Muscle layer of colon (tissue), 2 donors: ENCODE measurements around the gene METRN.

ENCODE experiments used
- H3K27ac ChIP-seq: one replicate; pipeline ENCODE4 v1.7.0; 2013; ENCODE audit warnings: low read depth, mild to moderate bottlenecking, low read length, moderate library complexity
- H3K27me3 ChIP-seq, 2 donors: one replicate each; pipeline ENCODE4 v1.7.0; 2013; ENCODE audit warnings: low read length in 2 of 2, mild to moderate bottlenecking in 2 of 2; ENCODE audit not compliant: insufficient read depth in 2 of 2, control insufficient read depth in 1 of 2
- H3K36me3 ChIP-seq: one replicate; pipeline ENCODE4 v1.7.0; 2013; ENCODE audit warnings: mild to moderate bottlenecking, low read length; ENCODE audit not compliant: insufficient read depth
- H3K4me1 ChIP-seq: one replicate; pipeline ENCODE4 v1.7.0; 2013; ENCODE audit warnings: mild to moderate bottlenecking, low read length; ENCODE audit not compliant: insufficient read depth
- H3K4me3 ChIP-seq, 2 donors: one replicate each; pipeline ENCODE4 v1.7.0; 2013; ENCODE audit warnings: low read length in 2 of 2, low read depth in 1 of 2, mild to moderate bottlenecking in 1 of 2, moderate library complexity in 1 of 2
- H3K9ac ChIP-seq: one replicate; pipeline ENCODE4 v1.7.0; 2013; ENCODE audit warnings: low read length
- H3K9me3 ChIP-seq: one replicate; pipeline ENCODE4 v1.7.0; 2013; ENCODE audit warnings: mild to moderate bottlenecking, low read length
- donor health status: abdominal sarcoma.
- donor health status: Adenocarcinoma of cecum.

Gene METRN

DNA sequence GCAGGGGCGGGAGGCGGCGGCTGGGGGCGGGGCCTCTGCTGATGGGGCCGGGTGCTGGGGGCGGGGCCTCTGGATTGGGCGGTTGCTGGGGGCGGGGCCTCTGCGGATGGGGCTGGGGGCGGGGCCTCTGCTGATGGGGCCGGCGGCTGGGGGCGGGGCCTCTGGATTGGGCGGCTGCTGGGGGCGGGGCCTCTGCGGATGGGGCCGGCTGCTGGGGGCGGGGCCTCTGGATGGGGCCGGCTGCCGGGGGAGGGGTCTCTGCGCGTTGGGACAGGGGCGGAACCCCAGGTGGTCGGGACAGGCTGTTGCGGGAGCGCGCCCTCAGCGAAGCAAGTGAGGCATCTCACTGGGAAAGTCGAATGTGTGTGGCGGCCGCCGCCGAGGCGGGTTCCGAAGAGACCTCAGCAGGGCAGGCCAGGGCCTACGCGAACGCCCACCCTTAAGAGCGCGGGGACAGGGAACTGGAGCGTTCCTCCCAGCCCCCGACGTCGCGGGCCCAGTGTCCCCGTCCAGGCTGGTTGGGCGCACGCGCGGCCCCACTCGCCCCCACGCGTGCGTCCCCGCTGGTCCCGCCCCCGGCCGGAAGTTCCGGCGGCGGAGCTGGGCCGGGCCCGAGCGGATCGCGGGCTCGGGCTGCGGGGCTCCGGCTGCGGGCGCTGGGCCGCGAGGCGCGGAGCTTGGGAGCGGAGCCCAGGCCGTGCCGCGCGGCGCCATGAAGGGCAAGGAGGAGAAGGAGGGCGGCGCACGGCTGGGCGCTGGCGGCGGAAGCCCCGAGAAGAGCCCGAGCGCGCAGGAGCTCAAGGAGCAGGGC, 34.9 kb upstream of the METRN start, which contains the start of gene STUB1:
Gene STUB1 (plus strand): TSS at position 597 of the 811 bp plus-strand sequence. CDS start 116 bp downstream, at position 713.
- Histone ChIP-seq H3K9ac (peak within 1 kb of the TSS; percentile 58), H3K9me3 (no peaks in the 10 kb centered on the region), H3K27ac (peak within 1 kb of the TSS; percentile 97), H3K4me3 (peak within 1 kb of the TSS; percentile 65 to 68), H3K36me3 (peaks cover 20% of the 10 kb centered on the region), H3K4me1 (peaks cover 31% of the 10 kb centered on the region), H3K27me3 (peaks cover 0 to 4% of the 10 kb centered on the region in 2 donors)

DNA sequence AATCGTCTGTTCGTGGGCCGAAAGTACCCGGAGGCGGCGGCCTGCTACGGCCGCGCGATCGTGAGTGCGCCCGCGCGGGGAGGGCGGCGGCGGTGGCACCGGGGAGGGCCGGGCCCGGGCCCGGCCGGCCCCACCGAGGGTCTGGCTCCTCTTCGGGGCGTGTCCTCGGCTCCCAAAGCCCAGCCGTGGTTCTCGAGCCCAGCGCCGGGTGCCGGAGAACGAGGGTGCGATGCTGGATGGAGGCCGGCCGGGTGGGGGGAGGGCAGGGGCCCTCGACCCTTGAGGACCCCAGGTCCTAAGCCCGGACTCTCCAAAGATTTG, 34.3 kb upstream of the METRN start:
- Histone ChIP-seq H3K27ac (peak overlapping the region; percentile 91), H3K4me3 (peak overlapping the region; percentile 65 to 68), H3K9me3 (no peaks in the 10 kb centered on the region), H3K9ac (peak overlapping the region; percentile 58), H3K36me3 (peaks cover 20% of the 10 kb centered on the region), H3K27me3 (peaks cover 0 to 4% of the 10 kb centered on the region in 2 donors), H3K4me1 (peaks cover 30% of the 10 kb centered on the region)

DNA sequence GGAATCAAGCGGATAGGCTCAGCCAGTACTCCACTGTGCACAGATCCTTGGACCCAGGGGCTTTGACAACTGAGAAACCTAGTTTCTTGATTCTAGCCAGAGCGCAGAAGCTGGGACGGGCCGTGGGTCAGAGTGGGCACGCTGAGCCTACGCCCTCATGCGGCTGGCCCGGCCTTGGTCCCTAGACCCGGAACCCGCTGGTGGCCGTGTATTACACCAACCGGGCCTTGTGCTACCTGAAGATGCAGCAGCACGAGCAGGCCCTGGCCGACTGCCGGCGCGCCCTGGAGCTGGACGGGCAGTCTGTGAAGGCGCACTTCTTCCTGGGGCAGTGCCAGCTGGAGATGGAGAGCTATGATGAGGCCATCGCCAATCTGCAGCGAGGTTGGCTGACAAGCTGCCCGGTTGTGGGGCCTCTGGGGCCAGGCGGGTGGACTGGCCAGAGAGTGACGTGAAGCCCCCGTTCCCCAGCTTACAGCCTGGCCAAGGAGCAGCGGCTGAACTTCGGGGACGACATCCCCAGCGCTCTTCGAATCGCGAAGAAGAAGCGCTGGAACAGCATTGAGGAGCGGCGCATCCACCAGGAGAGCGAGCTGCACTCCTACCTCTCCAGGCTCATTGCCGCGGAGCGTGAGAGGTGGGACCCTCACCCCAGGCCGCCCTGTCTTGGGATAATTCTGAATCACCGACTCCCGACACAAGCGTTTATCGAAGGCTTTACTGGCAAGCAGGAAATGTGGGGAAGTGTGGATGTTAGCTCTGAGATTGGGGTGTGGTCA, 33.8 kb upstream of the METRN start:
- peak overlapping the region; percentile 58 for H3K9ac ChIP-seq
- peak overlapping the region; percentile 91 for H3K27ac ChIP-seq
- peaks cover 20% of the 10 kb centered on the region for H3K36me3 ChIP-seq
- H3K9me3 ChIP-seq, result no peaks in the 10 kb centered on the region
- H3K4me3 ChIP-seq, result peak overlapping the region; percentile 65 to 68
- peaks cover 30% of the 10 kb centered on the region for H3K4me1 ChIP-seq
- peaks cover 0 to 4% of the 10 kb centered on the region in 2 donors for H3K27me3 ChIP-seq

DNA sequence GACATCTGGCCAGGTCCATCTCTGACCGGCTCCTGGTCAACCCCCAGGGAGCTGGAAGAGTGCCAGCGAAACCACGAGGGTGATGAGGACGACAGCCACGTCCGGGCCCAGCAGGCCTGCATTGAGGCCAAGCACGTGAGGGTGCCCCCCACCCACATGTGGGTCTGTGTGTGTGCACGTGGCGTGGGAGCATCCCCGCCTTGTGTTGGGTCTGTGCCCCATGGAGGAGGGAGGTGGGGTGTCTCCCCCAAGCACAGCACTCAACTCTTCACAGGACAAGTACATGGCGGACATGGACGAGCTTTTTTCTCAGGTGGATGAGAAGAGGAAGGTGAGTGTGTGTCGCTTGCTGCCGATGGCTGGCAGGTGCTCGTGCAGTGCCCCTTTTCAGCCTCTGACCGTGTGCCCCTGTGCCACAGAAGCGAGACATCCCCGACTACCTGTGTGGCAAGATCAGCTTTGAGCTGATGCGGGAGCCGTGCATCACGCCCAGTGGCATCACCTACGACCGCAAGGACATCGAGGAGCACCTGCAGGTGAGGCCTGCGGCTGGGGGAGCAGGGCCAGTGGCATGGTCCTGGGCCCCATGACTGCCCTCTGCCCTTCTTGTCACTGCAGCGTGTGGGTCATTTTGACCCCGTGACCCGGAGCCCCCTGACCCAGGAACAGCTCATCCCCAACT, 33.0 kb upstream of the METRN start:
- Histone ChIP-seq H3K4me1 (peaks cover 30% of the 10 kb centered on the region), H3K9me3 (no peaks in the 10 kb centered on the region), H3K27ac (no peak overlapping the region), H3K36me3 (peaks cover 20% of the 10 kb centered on the region), H3K9ac (no peak overlapping the region), H3K27me3 (peaks cover 0 to 4% of the 10 kb centered on the region in 2 donors), H3K4me3 (peak overlapping the region in 1 of 2 donors; percentile 68)

- no peak overlapping the region for H3K27ac ChIP-seq
- H3K9ac ChIP-seq, result no peak overlapping the region
- peaks cover 30% of the 10 kb centered on the region for H3K4me1 ChIP-seq
- no peaks in the 10 kb centered on the region for H3K9me3 ChIP-seq
- H3K4me3 ChIP-seq, result peak overlapping the region in 1 of 2 donors; percentile 56
- H3K36me3 ChIP-seq, result peaks cover 20% of the 10 kb centered on the region
- no peaks in the 10 kb centered on the region for H3K27me3 ChIP-seq
Measured at GRCh38 chr16:682493-683395, 32.2 kb upstream of the METRN start.

- Histone ChIP-seq H3K36me3 (peaks cover 20% of the 10 kb centered on the region), H3K4me1 (peaks cover 30% of the 10 kb centered on the region), H3K27ac (peak overlapping the region; percentile 82), H3K27me3 (no peaks in the 10 kb centered on the region), H3K9ac (no peak overlapping the region), H3K4me3 (peak overlapping the region; percentile 56 to 83), H3K9me3 (no peaks in the 10 kb centered on the region)
Measured at GRCh38 chr16:683396-684070, 31.4 kb upstream of the METRN start.

DNA sequence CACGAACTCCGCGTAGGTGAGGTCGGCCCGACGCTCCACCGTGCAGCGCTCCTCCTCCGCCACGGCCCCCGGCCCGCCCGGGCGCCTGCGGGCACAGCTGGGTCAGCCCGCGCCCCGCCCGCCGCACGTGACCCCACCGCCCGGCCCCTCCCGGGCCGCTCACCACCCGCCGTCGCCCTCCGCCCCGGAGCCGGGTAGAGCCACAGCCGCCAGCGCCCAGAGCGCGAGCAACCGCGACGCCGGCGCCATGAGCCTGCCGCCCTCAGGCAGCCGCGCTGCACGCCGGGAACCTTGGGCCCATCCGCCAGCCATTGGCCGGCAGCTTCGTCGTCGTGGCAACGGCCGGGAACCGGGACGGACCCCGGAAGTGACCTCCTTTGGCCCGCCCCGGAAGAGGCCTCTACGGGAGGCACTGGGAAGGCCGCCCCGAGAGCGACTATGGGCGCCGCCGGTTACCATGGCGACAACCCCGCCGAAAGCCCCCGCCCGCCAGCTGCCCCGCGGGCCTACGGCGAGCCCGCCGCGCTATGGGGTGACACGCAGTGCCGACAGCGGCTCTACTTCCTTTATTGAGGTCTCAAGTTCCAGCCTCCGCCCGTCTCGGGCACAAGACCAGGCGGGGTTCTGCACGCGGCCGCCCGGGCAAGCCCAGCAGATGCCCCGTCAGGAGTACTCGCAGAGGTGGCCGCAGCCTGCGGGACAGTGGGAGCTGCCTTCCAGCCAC, 30.7 kb upstream of the METRN start, which contains the start of gene JMJD8:
Gene JMJD8 (minus strand): TSS at position 264 of the 724 bp plus-strand sequence. CDS start 15 bp downstream, at position 249.
- Histone ChIP-seq H3K4me1 (peaks cover 34% of the 10 kb centered on the region), H3K9me3 (no peaks in the 10 kb centered on the region), H3K36me3 (peaks cover 20% of the 10 kb centered on the region)

GRCh38 chr16:684961-685696, 29.8 kb upstream of the METRN start:
- H3K36me3 ChIP-seq, result peaks cover 20% of the 10 kb centered on the region
- no peak overlapping the region for H3K27ac ChIP-seq

More for the DNA sequence above, 30.7 kb upstream of the METRN start, which contains the start of gene JMJD8:
- peak within 1 kb of the TSS; percentile 82 for H3K27ac ChIP-seq
- no peaks in the 10 kb centered on the region for H3K27me3 ChIP-seq
- H3K9ac ChIP-seq, result no peak within 1 kb of the TSS
- H3K4me3 ChIP-seq, result peak within 1 kb of the TSS; percentile 56 to 83

GRCh38 chr16:685967-686366, 29.0 kb upstream of the METRN start:
- Histone ChIP-seq H3K27ac (no peak overlapping the region), H3K36me3 (peaks cover 20% of the 10 kb centered on the region), H3K4me3 (no peak overlapping the region), H3K4me1 (peaks cover 38% of the 10 kb centered on the region), H3K9me3 (no peaks in the 10 kb centered on the region), H3K9ac (no peak overlapping the region), H3K27me3 (no peaks in the 10 kb centered on the region)

More at GRCh38 chr16:684961-685696, 29.8 kb upstream of the METRN start:
- no peaks in the 10 kb centered on the region for H3K9me3 ChIP-seq
- H3K4me1 ChIP-seq, result peaks cover 40% of the 10 kb centered on the region
- H3K4me3 ChIP-seq, result no peak overlapping the region
- no peak overlapping the region for H3K9ac ChIP-seq
- H3K27me3 ChIP-seq, result no peaks in the 10 kb centered on the region
